ENCODE results near the gene ERMP1. TPM values are rescaled to one million over a fixed set of nuclear protein-coding genes. Genes with fewer than 3 reads are reported as not detected.

The ERMP1 gene
- total RNA-seq, 1 donor from 2014 or later: 11.0 TPM

- Histone ChIP-seq H3K27ac (ENCODE audit: low read depth, low read length) (no peak overlapping the region), H3K27me3 (ENCODE audit: control insufficient read depth in 3 of 3, insufficient read depth in 3 of 3, low read length in 3 of 3) (no peaks in the 10 kb centered on the region), H3K4me3 (ENCODE audit: low read length in 3 of 3) (no peak overlapping the region), H3K9me3 (ENCODE audit: control insufficient read depth in 3 of 3, low read length in 3 of 3) (no peaks in the 10 kb centered on the region), H3K9ac (ENCODE audit: low read depth in 1 of 3, low read length in 3 of 3) (no peak overlapping the region), H3K36me3 (ENCODE audit: control insufficient read depth in 3 of 3, insufficient read depth in 3 of 3, low read length in 3 of 3) (peaks cover 3 to 10% (median 6%) of the 10 kb centered on the region in 3 donors), H3K4me1 (ENCODE audit: control insufficient read depth in 3 of 3, insufficient read depth in 3 of 3, low read length in 3 of 3) (peaks cover 4 to 6% (median 5%) of the 10 kb centered on the region in 3 donors)
These were observed 21.3 kb upstream of the ERMP1 start for GRCh38 chr9:5854063-5854790.

GRCh38 chr9:5853617-5854016 lies 20.7 kb upstream of the ERMP1 start:
- no peak overlapping the region for H3K4me3 ChIP-seq (ENCODE audit: low read length in 3 of 3)
- peaks cover under 1 to 8% (median 3%) of the 10 kb centered on the region in 3 donors for H3K36me3 ChIP-seq (ENCODE audit: control insufficient read depth in 3 of 3, insufficient read depth in 3 of 3, low read length in 3 of 3)
- H3K4me1 ChIP-seq (ENCODE audit: control insufficient read depth in 3 of 3, insufficient read depth in 3 of 3, low read length in 3 of 3): peaks cover 4 to 6% (median 5%) of the 10 kb centered on the region in 3 donors
- no peaks in the 10 kb centered on the region for H3K27me3 ChIP-seq (ENCODE audit: control insufficient read depth in 3 of 3, insufficient read depth in 3 of 3, low read length in 3 of 3)
- H3K9ac ChIP-seq (ENCODE audit: low read depth in 1 of 3, low read length in 3 of 3): peak overlapping the region in 1 of 3 donors; percentile 35
- no peak overlapping the region for H3K27ac ChIP-seq (ENCODE audit: low read depth, low read length)
- H3K9me3 ChIP-seq (ENCODE audit: control insufficient read depth in 3 of 3, low read length in 3 of 3): no peaks in the 10 kb centered on the region

- no peaks in the 10 kb centered on the region for H3K9me3 ChIP-seq (ENCODE audit: control insufficient read depth in 3 of 3, low read length in 3 of 3)
- H3K4me3 ChIP-seq (ENCODE audit: low read length in 3 of 3): no peak overlapping the region
- H3K27ac ChIP-seq (ENCODE audit: low read depth, low read length): no peak overlapping the region
- H3K27me3 ChIP-seq (ENCODE audit: control insufficient read depth in 3 of 3, insufficient read depth in 3 of 3, low read length in 3 of 3): no peaks in the 10 kb centered on the region
- H3K36me3 ChIP-seq (ENCODE audit: control insufficient read depth in 3 of 3, insufficient read depth in 3 of 3, low read length in 3 of 3): peaks cover 0 to 2% (median 2%) of the 10 kb centered on the region in 3 donors
- H3K4me1 ChIP-seq (ENCODE audit: control insufficient read depth in 3 of 3, insufficient read depth in 3 of 3, low read length in 3 of 3): peaks cover 4 to 6% (median 5%) of the 10 kb centered on the region in 3 donors
- peak overlapping the region in 1 of 3 donors; percentile 8 for H3K9ac ChIP-seq (ENCODE audit: low read depth in 1 of 3, low read length in 3 of 3)
These were observed 20.1 kb upstream of the ERMP1 start for GRCh38 chr9:5852987-5853386.

- Histone ChIP-seq H3K36me3 (ENCODE audit: control insufficient read depth in 3 of 3, insufficient read depth in 3 of 3, low read length in 3 of 3) (no peaks in the 10 kb centered on the region), H3K4me3 (ENCODE audit: low read length in 3 of 3) (no peak overlapping the region), H3K9me3 (ENCODE audit: control insufficient read depth in 3 of 3, low read length in 3 of 3) (no peaks in the 10 kb centered on the region), H3K27me3 (ENCODE audit: control insufficient read depth in 3 of 3, insufficient read depth in 3 of 3, low read length in 3 of 3) (no peaks in the 10 kb centered on the region), H3K27ac (ENCODE audit: low read depth, low read length) (no peak overlapping the region), H3K9ac (ENCODE audit: low read depth in 1 of 3, low read length in 3 of 3) (no peak overlapping the region), H3K4me1 (ENCODE audit: control insufficient read depth in 3 of 3, insufficient read depth in 3 of 3, low read length in 3 of 3) (peaks cover 4 to 6% (median 5%) of the 10 kb centered on the region in 3 donors)
These were observed 18.5 kb upstream of the ERMP1 start for GRCh38 chr9:5851445-5851844.

GRCh38 chr9:5850724-5851122 lies 17.8 kb upstream of the ERMP1 start:
- no peaks in the 10 kb centered on the region for H3K9me3 ChIP-seq (ENCODE audit: control insufficient read depth in 3 of 3, low read length in 3 of 3)
- H3K27me3 ChIP-seq (ENCODE audit: control insufficient read depth in 3 of 3, insufficient read depth in 3 of 3, low read length in 3 of 3): no peaks in the 10 kb centered on the region
- H3K4me3 ChIP-seq (ENCODE audit: low read length in 3 of 3): no peak overlapping the region
- no peaks in the 10 kb centered on the region for H3K36me3 ChIP-seq (ENCODE audit: control insufficient read depth in 3 of 3, insufficient read depth in 3 of 3, low read length in 3 of 3)
- peaks cover 4 to 6% (median 5%) of the 10 kb centered on the region in 3 donors for H3K4me1 ChIP-seq (ENCODE audit: control insufficient read depth in 3 of 3, insufficient read depth in 3 of 3, low read length in 3 of 3)
- H3K27ac ChIP-seq (ENCODE audit: low read depth, low read length): no peak overlapping the region
- no peak overlapping the region for H3K9ac ChIP-seq (ENCODE audit: low read depth in 1 of 3, low read length in 3 of 3)

GRCh38 chr9:5848372-5848882 lies 15.5 kb upstream of the ERMP1 start:
- Histone ChIP-seq H3K9me3 (ENCODE audit: control insufficient read depth in 3 of 3, low read length in 3 of 3) (no peaks in the 10 kb centered on the region), H3K4me3 (ENCODE audit: low read length in 3 of 3) (no peak overlapping the region), H3K36me3 (ENCODE audit: control insufficient read depth in 3 of 3, insufficient read depth in 3 of 3, low read length in 3 of 3) (no peaks in the 10 kb centered on the region), H3K9ac (ENCODE audit: low read depth in 1 of 3, low read length in 3 of 3) (no peak overlapping the region), H3K4me1 (ENCODE audit: control insufficient read depth in 3 of 3, insufficient read depth in 3 of 3, low read length in 3 of 3) (peaks cover 2 to 5% (median 2%) of the 10 kb centered on the region in 3 donors), H3K27ac (ENCODE audit: low read depth, low read length) (no peak overlapping the region), H3K27me3 (ENCODE audit: control insufficient read depth in 3 of 3, insufficient read depth in 3 of 3, low read length in 3 of 3) (no peaks in the 10 kb centered on the region)

GRCh38 chr9:5846501-5846921 lies 13.6 kb upstream of the ERMP1 start:
- no peak overlapping the region for H3K27ac ChIP-seq (ENCODE audit: low read depth, low read length)
- H3K36me3 ChIP-seq (ENCODE audit: control insufficient read depth in 3 of 3, insufficient read depth in 3 of 3, low read length in 3 of 3): no peaks in the 10 kb centered on the region
- no peaks in the 10 kb centered on the region for H3K27me3 ChIP-seq (ENCODE audit: control insufficient read depth in 3 of 3, insufficient read depth in 3 of 3, low read length in 3 of 3)
- no peak overlapping the region for H3K9ac ChIP-seq (ENCODE audit: low read depth in 1 of 3, low read length in 3 of 3)
- H3K9me3 ChIP-seq (ENCODE audit: control insufficient read depth in 3 of 3, low read length in 3 of 3): no peaks in the 10 kb centered on the region
- no peak overlapping the region for H3K4me3 ChIP-seq (ENCODE audit: low read length in 3 of 3)
- peaks cover 2 to 6% (median 3%) of the 10 kb centered on the region in 3 donors for H3K4me1 ChIP-seq (ENCODE audit: control insufficient read depth in 3 of 3, insufficient read depth in 3 of 3, low read length in 3 of 3)

- no peaks in the 10 kb centered on the region for H3K36me3 ChIP-seq (ENCODE audit: control insufficient read depth in 3 of 3, insufficient read depth in 3 of 3, low read length in 3 of 3)
- H3K9ac ChIP-seq (ENCODE audit: low read depth in 1 of 3, low read length in 3 of 3): no peak overlapping the region
- no peak overlapping the region for H3K27ac ChIP-seq (ENCODE audit: low read depth, low read length)
- H3K27me3 ChIP-seq (ENCODE audit: control insufficient read depth in 3 of 3, insufficient read depth in 3 of 3, low read length in 3 of 3): no peaks in the 10 kb centered on the region
- H3K4me3 ChIP-seq (ENCODE audit: low read length in 3 of 3): no peak overlapping the region
- H3K9me3 ChIP-seq (ENCODE audit: control insufficient read depth in 3 of 3, low read length in 3 of 3): no peaks in the 10 kb centered on the region
- H3K4me1 ChIP-seq (ENCODE audit: control insufficient read depth in 3 of 3, insufficient read depth in 3 of 3, low read length in 3 of 3): peaks cover 2 to 6% (median 3%) of the 10 kb centered on the region in 3 donors
These were observed 13.2 kb upstream of the ERMP1 start for GRCh38 chr9:5846096-5846495.

- Histone ChIP-seq H3K4me3 (ENCODE audit: low read length in 3 of 3) (no peak overlapping the region), H3K27me3 (ENCODE audit: control insufficient read depth in 3 of 3, insufficient read depth in 3 of 3, low read length in 3 of 3) (no peaks in the 10 kb centered on the region), H3K4me1 (ENCODE audit: control insufficient read depth in 3 of 3, insufficient read depth in 3 of 3, low read length in 3 of 3) (peaks cover 2 to 8% (median 6%) of the 10 kb centered on the region in 3 donors), H3K9me3 (ENCODE audit: control insufficient read depth in 3 of 3, low read length in 3 of 3) (no peaks in the 10 kb centered on the region), H3K36me3 (ENCODE audit: control insufficient read depth in 3 of 3, insufficient read depth in 3 of 3, low read length in 3 of 3) (no peaks in the 10 kb centered on the region), H3K9ac (ENCODE audit: low read depth in 1 of 3, low read length in 3 of 3) (no peak overlapping the region), H3K27ac (ENCODE audit: low read depth, low read length) (no peak overlapping the region)
These were observed 12.2 kb upstream of the ERMP1 start for GRCh38 chr9:5845157-5845531.

- peak overlapping the region; percentile 30 for H3K27ac ChIP-seq (ENCODE audit: low read depth, low read length)
- H3K9me3 ChIP-seq (ENCODE audit: control insufficient read depth in 3 of 3, low read length in 3 of 3): no peaks in the 10 kb centered on the region
- no peaks in the 10 kb centered on the region for H3K27me3 ChIP-seq (ENCODE audit: control insufficient read depth in 3 of 3, insufficient read depth in 3 of 3, low read length in 3 of 3)
- H3K36me3 ChIP-seq (ENCODE audit: control insufficient read depth in 3 of 3, insufficient read depth in 3 of 3, low read length in 3 of 3): no peaks in the 10 kb centered on the region
- H3K4me1 ChIP-seq (ENCODE audit: control insufficient read depth in 3 of 3, insufficient read depth in 3 of 3, low read length in 3 of 3): peaks cover 11 to 18% (median 14%) of the 10 kb centered on the region in 3 donors
- H3K9ac ChIP-seq (ENCODE audit: low read depth in 1 of 3, low read length in 3 of 3): no peak overlapping the region
- H3K4me3 ChIP-seq (ENCODE audit: low read length in 3 of 3): no peak overlapping the region
These were observed 11.0 kb upstream of the ERMP1 start for GRCh38 chr9:5843794-5844471.
